ENCODE measurements around the gene SCARF2. TPM values are rescaled to one million over a fixed set of nuclear protein-coding genes. Genes with fewer than 3 reads are reported as not detected.
A peak's percentile ranks its signal among the peaks of the same experiment; 100 is the strongest.

SCARF2 gene
- total RNA-seq, 6 experiments from 2014 or later = 65.1 to 92.3 (median 68.9) TPM

DNA sequence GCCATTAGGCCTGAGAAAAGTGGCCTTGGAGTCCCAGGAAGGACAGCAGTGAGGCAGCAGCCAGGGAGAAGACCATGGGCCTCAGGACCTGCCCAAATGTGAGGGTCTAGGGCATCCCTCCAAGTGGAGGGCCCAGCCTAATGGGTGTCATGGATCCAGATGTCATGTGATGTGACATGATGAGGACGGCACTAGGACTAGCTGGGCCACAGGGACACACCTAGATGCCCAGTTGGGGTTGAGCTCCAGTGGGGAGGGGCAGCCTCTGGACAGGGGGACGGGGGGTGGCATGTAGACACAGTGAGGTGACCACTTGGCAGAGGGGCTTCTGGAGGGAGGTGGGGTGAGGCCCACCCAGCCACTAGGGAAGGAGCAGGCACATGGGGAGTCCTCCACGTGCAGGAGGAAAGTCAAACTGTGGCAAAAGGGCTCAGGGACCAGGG, 5.4 kb downstream of the SCARF2 start:
- TF ChIP-seq, protein P1, sequence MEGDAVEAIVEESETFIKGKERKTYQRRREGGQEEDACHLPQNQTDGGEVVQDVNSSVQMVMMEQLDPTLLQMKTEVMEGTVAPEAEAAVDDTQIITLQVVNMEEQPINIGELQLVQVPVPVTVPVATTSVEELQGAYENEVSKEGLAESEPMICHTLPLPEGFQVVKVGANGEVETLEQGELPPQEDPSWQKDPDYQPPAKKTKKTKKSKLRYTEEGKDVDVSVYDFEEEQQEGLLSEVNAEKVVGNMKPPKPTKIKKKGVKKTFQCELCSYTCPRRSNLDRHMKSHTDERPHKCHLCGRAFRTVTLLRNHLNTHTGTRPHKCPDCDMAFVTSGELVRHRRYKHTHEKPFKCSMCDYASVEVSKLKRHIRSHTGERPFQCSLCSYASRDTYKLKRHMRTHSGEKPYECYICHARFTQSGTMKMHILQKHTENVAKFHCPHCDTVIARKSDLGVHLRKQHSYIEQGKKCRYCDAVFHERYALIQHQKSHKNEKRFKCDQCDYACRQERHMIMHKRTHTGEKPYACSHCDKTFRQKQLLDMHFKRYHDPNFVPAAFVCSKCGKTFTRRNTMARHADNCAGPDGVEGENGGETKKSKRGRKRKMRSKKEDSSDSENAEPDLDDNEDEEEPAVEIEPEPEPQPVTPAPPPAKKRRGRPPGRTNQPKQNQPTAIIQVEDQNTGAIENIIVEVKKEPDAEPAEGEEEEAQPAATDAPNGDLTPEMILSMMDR (IDR thresholded peaks at IDR 0.05) = no peak
- Mint-ChIP-seq H3K27me3 (ENCODE audit: insufficient read depth) (peaks cover 10% of the 10 kb centered on the region), H3K4me3 (no peak overlapping the region), H3K9me3 (no peaks in the 10 kb centered on the region), H3K4me1 (ENCODE audit: low read depth) (peaks cover 23% of the 10 kb centered on the region), H3K36me3 (ENCODE audit: low read depth) (peaks cover 12% of the 10 kb centered on the region; the same call in 1 of the 2 replicates), H3K27ac (no peak overlapping the region)
- no peak for DNase-seq

DNA sequence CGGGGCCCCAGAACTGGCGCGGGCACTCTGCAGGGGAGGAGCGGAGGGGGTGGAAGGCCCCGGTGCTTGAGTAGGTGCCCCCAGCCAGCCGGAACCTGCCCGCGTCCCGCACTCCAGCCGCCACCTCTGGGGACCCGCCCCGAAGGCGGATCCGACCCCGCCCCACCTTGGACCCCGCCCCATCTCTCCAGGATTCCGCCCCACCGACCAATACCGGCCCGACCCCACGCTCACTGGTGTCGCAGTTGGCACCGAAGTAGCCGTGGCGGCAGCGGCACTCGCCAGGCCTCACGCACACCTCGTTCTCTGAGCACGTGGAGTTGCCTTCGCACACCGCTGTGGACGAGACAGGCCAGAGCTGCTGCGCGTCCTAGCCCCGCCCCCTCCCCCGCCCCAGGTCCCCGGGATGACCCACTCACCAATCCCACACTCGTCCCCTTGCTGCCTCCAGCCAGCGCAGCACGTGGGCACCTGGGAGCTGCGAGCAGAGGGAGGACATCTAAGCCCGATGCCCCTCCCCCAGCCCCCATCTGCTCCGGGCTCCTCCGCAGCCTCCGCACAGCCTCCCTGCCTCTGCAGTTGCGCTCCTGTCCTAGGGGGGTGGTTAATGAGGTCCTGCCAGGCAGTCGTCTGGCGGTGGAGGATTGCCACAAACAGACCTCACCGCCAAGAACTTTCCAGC, 6.0 kb downstream of the SCARF2 start:
- TF ChIP-seq, protein P1 (IDR thresholded peaks at IDR 0.05) = no peak
- Mint-ChIP-seq H3K4me3 (no peak overlapping the region), H3K27me3 (ENCODE audit: insufficient read depth) (peaks cover 12% of the 10 kb centered on the region), H3K9me3 (no peaks in the 10 kb centered on the region), H3K4me1 (ENCODE audit: low read depth) (peaks cover 23% of the 10 kb centered on the region), H3K36me3 (ENCODE audit: low read depth) (peaks cover 11% of the 10 kb centered on the region; the same call in 1 of the 2 replicates), H3K27ac (no peak overlapping the region)
- no peak for DNase-seq

DNA sequence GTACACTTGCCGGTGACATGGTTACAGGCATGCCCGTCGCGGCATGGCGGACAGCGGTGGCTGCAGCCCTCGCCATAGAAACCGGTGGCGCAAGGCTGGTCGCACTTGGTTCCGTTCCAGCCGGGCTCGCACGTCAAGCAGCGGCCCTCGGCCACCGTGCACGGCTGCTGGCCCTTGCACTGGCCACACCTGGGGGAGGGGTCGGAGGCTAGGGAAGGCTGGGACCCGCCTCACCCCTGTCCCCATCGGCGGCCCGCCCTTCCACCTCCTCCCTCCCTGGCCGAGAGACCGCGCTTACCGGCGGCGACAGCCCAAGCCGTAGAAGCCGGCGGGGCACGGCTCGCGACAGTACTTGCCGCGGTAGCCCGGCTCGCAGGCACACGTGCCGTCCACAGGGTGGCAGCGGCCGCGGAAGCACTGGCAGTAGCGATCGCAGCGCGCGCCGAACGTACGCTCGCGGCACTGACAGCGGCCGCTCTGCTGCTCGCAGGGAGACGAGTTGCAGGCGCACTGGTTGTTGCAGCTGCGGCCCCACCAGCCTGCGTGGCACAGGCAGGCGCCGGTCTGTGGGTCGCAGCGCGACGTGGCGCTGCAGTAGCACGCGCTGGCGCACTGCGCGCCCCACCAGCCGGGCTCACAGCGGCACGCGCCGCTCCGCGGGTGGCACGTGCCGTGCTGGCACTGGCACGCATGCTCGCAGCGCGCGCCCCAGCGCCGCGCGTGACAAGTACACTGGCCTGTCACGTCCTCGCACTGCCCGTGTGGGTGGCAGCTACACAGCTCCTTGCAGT, 6.7 kb downstream of the SCARF2 start:
- H3K36me3 Mint-ChIP-seq (ENCODE audit: low read depth) = peaks cover 11% of the 10 kb centered on the region; the same call in 1 of the 2 replicates
- no peak for DNase-seq
- TF ChIP-seq, protein P1 (IDR thresholded peaks at IDR 0.05) = peak; percentile 41; the same call in 1 of the 2 replicates
- peaks cover 12% of the 10 kb centered on the region for H3K27me3 Mint-ChIP-seq (ENCODE audit: insufficient read depth)
- H3K4me3 Mint-ChIP-seq = no peak overlapping the region
- peaks cover 22% of the 10 kb centered on the region for H3K4me1 Mint-ChIP-seq (ENCODE audit: low read depth)
- no peaks in the 10 kb centered on the region for H3K9me3 Mint-ChIP-seq
- no peak overlapping the region for H3K27ac Mint-ChIP-seq

DNA sequence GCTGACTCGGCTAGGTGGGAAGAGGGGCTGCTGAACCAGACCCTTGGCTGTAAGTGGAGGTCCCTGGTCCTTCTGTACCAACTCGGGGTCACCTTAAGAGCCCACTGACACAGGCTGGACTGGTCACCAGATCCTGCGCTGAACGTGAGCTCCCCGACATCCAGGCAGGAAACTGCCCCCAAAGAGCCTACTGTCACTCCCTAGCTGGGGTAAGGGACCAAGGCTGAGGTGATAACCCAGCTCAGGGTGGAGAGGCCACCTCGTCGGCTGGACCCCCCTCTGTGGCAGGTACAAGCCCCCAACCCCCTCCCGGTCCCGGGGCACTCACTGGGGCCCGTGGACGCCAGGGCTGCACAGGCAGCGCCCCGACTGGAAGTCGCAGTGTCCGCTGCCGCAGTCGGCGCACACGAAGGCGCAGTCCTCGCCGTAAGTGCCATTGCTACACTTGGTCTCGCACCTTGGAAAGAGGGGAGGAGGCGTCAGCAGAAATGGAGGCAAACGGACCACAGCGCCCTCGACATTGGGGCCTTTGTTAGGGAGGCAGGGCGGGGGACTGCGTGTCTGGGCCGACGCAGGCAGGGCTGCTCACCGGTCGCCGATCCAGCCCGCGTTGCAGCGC, 7.4 kb downstream of the SCARF2 start:
- H3K27ac Mint-ChIP-seq = no peak overlapping the region
- peaks cover 11% of the 10 kb centered on the region; the same call in 1 of the 2 replicates for H3K36me3 Mint-ChIP-seq (ENCODE audit: low read depth)
- TF ChIP-seq, protein P1 (IDR thresholded peaks at IDR 0.05) = no peak
- no peak for DNase-seq
- no peaks in the 10 kb centered on the region for H3K9me3 Mint-ChIP-seq
- H3K4me3 Mint-ChIP-seq = no peak overlapping the region
- H3K27me3 Mint-ChIP-seq (ENCODE audit: insufficient read depth) = peaks cover 12% of the 10 kb centered on the region
- peaks cover 15% of the 10 kb centered on the region for H3K4me1 Mint-ChIP-seq (ENCODE audit: low read depth)

DNA sequence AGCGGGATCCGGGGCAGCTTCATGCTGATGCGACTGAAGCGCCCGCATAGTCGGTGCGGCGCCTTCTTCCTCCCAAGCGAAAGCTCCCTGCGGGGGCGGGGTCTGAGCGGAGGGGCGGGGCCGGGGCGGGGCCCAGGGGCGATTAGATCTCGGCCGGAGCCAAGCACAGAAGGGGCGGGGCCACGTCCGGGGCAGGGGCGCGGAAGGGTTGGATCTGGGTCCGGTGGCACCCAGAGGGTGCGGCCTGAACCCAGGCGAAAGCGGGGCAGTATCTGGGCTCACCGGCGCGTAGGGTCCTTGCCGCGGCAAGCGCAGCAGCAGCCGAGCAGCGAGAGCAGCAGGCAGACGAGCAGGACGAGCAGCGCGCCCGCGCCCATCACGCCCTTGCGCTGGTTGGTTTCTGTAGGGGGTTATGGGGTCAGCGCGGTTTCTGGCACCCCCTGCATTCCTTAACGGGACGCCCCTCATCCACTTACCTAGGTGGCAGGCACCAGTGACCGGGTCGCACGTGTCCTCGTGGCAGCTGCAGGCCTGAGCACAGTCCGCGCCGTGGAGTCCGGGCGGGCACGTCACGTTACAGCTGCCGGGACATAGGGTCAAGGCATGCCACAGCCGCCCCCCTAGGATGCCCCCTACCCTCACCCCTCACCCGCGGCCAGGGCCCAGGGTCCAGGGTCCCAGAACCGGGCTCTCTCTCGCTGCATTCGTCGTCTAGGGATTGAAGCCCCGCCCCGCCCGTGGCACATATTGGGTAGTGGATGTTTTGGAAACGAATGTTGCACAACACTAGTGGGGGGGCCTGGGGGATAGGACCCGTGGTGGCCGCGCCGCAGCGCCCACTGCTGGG, 8.1 kb downstream of the SCARF2 start:
- peaks cover 11% of the 10 kb centered on the region; the same call in 1 of the 2 replicates for H3K36me3 Mint-ChIP-seq (ENCODE audit: low read depth)
- no peak overlapping the region for H3K27ac Mint-ChIP-seq
- no peaks in the 10 kb centered on the region for H3K9me3 Mint-ChIP-seq
- peaks cover 10% of the 10 kb centered on the region for H3K27me3 Mint-ChIP-seq (ENCODE audit: insufficient read depth)
- DNase-seq = no peak
- no peak overlapping the region for H3K4me3 Mint-ChIP-seq
- peaks cover 7% of the 10 kb centered on the region for H3K4me1 Mint-ChIP-seq (ENCODE audit: low read depth)
- TF ChIP-seq, protein P1 (IDR thresholded peaks at IDR 0.05) = no peak
